Thymus (tissue), 11 donors: ENCODE data around the gene SAMD11. TPM values are rescaled to one million over a fixed set of nuclear protein-coding genes. Genes with fewer than 3 reads are reported as not detected.

Experiments
- DNase-seq, 9 donors: peaks; one replicate each; pipeline ENCODE4 v3.0.0-alpha.2; 2013; ENCODE audit warnings: low spot score in 9 of 9, low read depth in 6 of 9, missing footprints in 1 of 9
- H3K27ac ChIP-seq, 2 donors: one replicate each; pipeline ENCODE4 v1.5.1; 2013; ENCODE audit warnings: control low read depth in 1 of 2, low read depth in 1 of 2, low read length in 1 of 2, mild to moderate bottlenecking in 1 of 2, moderate library complexity in 1 of 2
- H3K27me3 ChIP-seq, 2 donors: one replicate each; pipeline ENCODE4 v1.5.1; 2013; ENCODE audit warnings: low read length in 1 of 2; ENCODE audit not compliant: control insufficient read depth in 2 of 2, insufficient read depth in 1 of 2
- H3K36me3 ChIP-seq, 2 donors: one replicate each; pipeline ENCODE4 v1.5.1; 2013; ENCODE audit warnings: low read length in 1 of 2, mild to moderate bottlenecking in 1 of 2, moderate library complexity in 1 of 2; ENCODE audit not compliant: control insufficient read depth in 2 of 2, insufficient read depth in 2 of 2
- H3K4me1 ChIP-seq, 2 donors: one replicate each; pipeline ENCODE4 v1.5.1; 2013; ENCODE audit warnings: low read length in 2 of 2; ENCODE audit not compliant: control insufficient read depth in 2 of 2, insufficient read depth in 2 of 2
- H3K4me3 ChIP-seq, 2 donors: one replicate each; pipeline ENCODE4 v1.5.1; 2013; ENCODE audit warnings: low read length in 2 of 2, control low read depth in 1 of 2, mild to moderate bottlenecking in 1 of 2
- H3K9me3 ChIP-seq, 2 donors: one replicate each; pipeline ENCODE4 v1.5.1; 2013; ENCODE audit warnings: low read length in 1 of 2, mild to moderate bottlenecking in 1 of 2; ENCODE audit not compliant: control insufficient read depth in 2 of 2, insufficient read depth in 1 of 2
- WGBS: extraction: QIAGEN DNeasy Blood & Tissue Kit; methylation state at CpG from one replicate; pipeline ENCODE4 v1.1.7; 2013; 5-methylcytosine and 5-hydroxymethylcytosine counted together
- polyA plus RNA-seq: library from polyadenylated mRNA; stranded (reverse); fragments of 200-250 nt; gene quantifications from one replicate; pipeline ENCODE4 v1.2.3, GENCODE V29; 2013
- total RNA-seq: library from RNA; stranded (reverse); fragments of 120-200 nt; gene quantifications from one replicate; pipeline ENCODE4 v1.2.4, GENCODE V29; 2013
- donor health status: healthy.

Gene SAMD11
- total and polyA plus RNA-seq, 2 donors = 0.38 to 1.7 TPM

DNA sequence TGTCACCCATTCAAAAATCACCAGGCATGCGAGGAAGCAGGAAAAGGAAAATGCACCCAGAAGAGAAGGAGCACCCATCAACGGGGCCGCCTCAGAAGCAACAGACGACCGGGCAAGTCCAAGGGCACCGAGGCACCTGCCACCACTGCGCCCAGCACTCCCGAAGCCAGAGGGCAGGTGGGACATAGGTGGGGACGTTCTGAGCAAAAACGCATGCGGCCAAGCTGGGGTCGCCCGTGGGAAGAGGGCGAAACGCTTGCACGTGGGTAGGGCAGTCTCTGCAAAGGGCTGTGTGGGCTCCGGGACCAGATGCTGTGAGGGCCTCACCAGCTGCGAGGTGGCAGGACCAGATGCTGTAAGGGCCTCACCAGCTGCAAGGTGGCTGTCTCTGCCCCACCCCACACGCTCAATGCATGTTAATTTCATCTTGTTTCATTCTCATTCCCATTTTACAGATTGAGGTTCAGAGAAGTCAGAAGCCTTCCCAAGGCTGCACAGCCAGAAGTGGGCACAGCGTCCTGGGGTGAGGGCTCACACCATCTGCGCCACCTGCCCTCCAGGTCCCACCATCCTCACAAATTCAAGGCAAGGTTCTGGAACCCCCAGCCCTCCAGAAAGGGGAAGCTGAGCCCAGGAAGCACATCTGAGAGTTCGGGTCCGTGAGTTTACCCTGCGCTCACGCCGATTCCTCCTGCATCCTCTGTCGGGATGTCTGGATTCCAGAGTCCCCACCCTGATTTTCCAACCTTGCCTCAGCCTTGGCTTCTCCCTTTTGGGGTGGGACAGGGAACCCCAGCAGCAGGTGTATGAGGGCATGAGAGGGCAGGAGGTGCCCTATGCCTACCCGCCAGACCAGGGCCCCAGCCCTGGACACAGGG lies 8.2 kb upstream of the SAMD11 start:
- H3K27me3 ChIP-seq = peaks cover 27 to 89% of the 10 kb centered on the region in 2 donors
- WGBS = 90% methylated on average over 28 of the region's 28 CpGs
- DNase-seq = no peak
- H3K9me3 ChIP-seq = peaks cover 0 to 6% of the 10 kb centered on the region in 2 donors
- no peaks in the 10 kb centered on the region for H3K36me3 ChIP-seq
- peaks cover 6 to 33% of the 10 kb centered on the region in 2 donors for H3K4me1 ChIP-seq
- H3K27ac ChIP-seq = no peak overlapping the region
- no peak overlapping the region for H3K4me3 ChIP-seq

DNA sequence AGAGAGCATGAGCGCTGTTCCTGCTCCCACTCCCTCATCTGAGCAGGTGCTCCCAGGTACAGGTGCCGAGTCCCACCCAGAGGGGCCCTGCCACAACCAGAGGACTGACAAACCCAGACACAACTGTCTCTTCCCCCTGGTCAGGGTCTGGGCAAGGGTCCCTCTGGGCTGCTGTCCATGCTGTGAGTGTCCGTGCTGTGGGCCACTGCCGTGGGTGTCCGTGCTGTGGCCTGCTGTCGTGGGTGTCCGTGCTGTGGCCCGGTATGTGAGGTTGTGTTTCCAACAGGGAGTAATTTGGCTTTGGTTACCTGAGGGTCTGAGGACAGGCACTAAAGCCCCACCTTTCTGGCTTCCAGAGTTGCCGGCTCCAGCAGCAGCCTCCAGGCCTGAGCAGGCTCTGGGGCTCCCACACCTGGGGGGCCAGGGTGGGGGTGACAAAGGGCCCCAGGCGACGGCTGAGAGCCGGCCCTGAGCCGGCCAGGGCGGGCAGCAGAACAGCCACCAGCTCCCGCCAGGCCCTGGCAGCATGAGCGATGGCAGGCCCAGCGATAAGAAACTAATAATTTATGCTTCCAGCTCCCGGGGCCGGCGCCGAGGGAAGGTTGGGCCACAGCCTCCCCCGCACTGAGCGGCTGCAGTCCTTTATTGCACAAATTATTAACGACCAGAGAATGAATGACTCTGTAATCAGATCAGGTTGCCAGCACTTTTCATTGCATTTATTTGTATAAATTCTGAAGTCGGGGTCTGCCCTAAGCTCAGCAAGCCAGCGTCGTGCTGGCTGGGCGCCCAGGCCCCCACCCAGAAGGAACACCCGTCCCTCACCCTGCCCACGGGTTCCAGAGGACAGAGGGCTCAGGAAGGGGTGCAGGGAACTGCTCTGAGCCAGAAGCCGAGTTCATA lies 7.3 kb upstream of the SAMD11 start:
- H3K27ac ChIP-seq = no peak overlapping the region
- DNase-seq = no peak
- H3K4me1 ChIP-seq = peaks cover 10 to 35% of the 10 kb centered on the region in 2 donors
- peaks cover 26 to 89% of the 10 kb centered on the region in 2 donors for H3K27me3 ChIP-seq
- H3K4me3 ChIP-seq = no peak overlapping the region
- WGBS = 80% methylated on average over 31 of the region's 31 CpGs
- H3K36me3 ChIP-seq = no peaks in the 10 kb centered on the region
- H3K9me3 ChIP-seq = peaks cover 0 to 8% of the 10 kb centered on the region in 2 donors

DNA sequence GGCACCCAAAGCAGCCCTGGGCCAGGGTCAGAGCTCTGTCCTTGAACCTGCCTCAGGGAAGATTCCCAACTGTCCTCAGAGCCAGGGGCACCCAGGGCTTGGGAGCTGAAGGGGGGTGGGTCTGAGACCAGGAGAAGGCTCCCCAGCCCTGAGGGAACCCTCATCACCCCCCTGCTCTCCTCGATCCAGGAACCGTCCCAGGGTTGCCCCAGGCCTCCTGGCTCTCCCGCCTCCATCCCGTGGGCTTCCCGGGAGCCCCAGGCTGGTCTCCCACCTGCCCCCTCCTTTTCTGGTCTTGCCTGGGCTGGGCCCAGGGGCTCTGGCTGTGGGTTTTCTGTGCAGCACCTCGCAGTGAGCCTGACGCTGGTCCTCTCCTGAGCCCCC lies 6.7 kb upstream of the SAMD11 start:
- Histone ChIP-seq H3K27ac (no peak overlapping the region), H3K4me3 (no peak overlapping the region), H3K36me3 (no peaks in the 10 kb centered on the region), H3K4me1 (peaks cover 10 to 30% of the 10 kb centered on the region in 2 donors), H3K9me3 (peaks cover 0 to 8% of the 10 kb centered on the region in 2 donors), H3K27me3 (peaks cover 32 to 90% of the 10 kb centered on the region in 2 donors)
- DNase-seq = no peak
- WGBS = 88% methylated on average over 7 of the region's 7 CpGs

DNA sequence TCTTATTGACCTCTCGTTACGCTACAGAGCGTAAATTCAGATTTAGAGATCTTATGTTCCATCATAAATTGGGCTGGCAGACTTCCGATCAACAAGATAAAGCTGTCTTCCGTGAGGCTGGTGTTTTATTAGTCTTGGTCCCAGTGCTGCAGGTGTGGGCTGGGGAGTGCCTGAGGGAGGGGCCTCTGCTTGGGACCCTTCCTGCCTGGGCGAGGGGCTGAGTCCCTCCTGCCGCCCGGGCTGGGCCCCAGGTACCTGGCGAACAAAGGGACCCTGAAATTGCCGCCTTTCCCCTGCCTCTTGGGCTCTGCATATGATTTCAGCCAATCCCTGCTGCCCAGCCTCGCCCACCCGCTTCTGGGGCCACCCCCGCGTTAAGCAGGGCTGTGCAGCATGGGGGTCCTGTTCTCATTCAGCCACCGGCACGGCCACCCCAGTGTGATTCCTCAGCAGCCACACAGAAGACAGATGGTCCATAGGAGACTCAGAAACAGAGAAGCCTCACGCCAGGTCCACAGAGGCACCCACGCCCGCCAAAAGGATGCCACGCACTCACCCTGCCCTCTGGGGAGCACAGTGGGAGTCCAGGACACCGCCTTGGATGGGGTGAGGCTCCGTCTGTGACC lies 6.1 kb upstream of the SAMD11 start:
- no peak overlapping the region for H3K4me3 ChIP-seq
- peaks cover 7 to 25% of the 10 kb centered on the region in 2 donors for H3K4me1 ChIP-seq
- no peak for DNase-seq
- H3K27me3 ChIP-seq = peaks cover 37 to 90% of the 10 kb centered on the region in 2 donors
- WGBS = 94% methylated on average over 22 of the region's 22 CpGs
- peaks cover 0 to 8% of the 10 kb centered on the region in 2 donors for H3K9me3 ChIP-seq
- H3K36me3 ChIP-seq = no peaks in the 10 kb centered on the region
- H3K27ac ChIP-seq = no peak overlapping the region

DNA sequence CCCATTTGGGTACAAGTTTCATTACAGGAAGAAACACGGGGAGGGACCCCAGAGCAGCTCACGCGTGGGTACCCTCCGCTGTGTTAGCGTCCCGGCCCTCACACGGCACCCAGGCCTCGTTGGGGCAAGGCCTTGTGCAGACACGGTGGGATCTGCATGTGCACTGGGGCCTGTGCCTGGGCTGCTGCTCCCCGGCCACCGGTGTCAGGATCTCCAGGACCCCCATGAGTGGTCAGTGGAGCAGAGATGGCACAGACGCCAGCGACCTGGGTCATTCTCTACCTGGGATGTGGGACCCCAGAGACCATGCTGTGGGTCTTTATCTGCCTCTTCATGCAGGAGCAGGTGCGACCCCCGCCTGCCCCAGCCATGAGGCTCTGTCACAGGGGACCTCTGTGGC lies 5.4 kb upstream of the SAMD11 start:
- H3K27ac ChIP-seq = no peak overlapping the region
- peaks cover 5 to 24% of the 10 kb centered on the region in 2 donors for H3K4me1 ChIP-seq
- peaks cover 42 to 90% of the 10 kb centered on the region in 2 donors for H3K27me3 ChIP-seq
- peaks cover 0 to 8% of the 10 kb centered on the region in 2 donors for H3K9me3 ChIP-seq
- no peaks in the 10 kb centered on the region for H3K36me3 ChIP-seq
- DNase-seq = no peak
- H3K4me3 ChIP-seq = no peak overlapping the region
- 95% methylated on average over 15 of the region's 15 CpGs for WGBS

DNA sequence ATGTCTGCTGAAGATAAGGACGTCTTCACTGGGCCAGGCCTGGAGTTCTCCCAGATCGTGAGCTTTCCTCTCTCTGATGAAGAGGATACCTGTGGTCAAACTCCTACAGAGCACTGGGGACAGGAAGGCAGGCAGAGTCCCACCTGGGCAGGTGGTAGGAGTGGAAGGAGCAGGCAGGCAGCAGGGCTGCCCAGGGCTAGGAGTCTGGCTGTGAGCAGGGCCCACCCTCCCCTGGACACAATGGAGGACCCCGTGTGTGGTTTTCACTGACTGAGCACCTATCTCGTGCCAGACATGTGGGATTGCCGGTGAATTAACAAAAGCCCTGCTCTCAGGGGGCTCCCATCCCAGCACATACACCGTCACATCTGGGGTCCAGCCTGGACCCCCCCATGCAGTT lies 4.9 kb upstream of the SAMD11 start:
- no peak overlapping the region for H3K4me3 ChIP-seq
- H3K27ac ChIP-seq = no peak overlapping the region
- no peaks in the 10 kb centered on the region for H3K36me3 ChIP-seq
- WGBS = 97% methylated on average over 6 of the region's 6 CpGs
- peaks cover 9 to 24% of the 10 kb centered on the region in 2 donors for H3K4me1 ChIP-seq
- H3K9me3 ChIP-seq = peaks cover 0 to 8% of the 10 kb centered on the region in 2 donors
- H3K27me3 ChIP-seq = peaks cover 45 to 88% of the 10 kb centered on the region in 2 donors
- DNase-seq = no peak

DNA sequence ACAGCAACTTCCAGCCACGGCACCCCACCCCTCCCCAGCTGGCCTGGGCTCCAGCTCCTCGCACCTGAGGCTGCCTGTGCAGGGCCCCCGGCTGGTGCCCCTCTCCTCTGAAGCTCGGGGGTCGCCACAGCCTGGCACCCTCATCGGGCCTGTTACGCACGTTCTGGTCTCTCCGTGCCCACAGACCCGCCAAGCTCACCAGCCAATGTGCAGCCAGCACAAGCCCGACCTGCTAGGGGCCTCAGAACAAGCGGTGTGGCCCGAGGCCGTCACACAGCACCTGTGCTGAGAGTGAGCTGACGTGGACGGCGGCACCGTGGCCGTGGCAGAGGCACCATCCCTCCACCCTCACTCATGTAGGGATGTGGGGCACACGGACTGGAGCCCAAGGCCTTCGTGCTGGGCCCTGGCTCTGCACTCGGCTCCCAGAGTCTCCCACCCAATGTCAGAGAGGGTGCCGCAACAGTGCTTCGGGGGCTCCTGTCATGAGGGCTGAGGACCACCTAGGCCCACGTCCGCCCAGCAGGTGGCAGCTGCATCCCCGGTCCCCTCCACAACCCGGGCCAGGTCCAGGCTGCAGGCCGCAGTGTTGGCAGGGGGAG lies 4.4 kb upstream of the SAMD11 start:
- no peak for DNase-seq
- Histone ChIP-seq H3K4me3 (no peak overlapping the region), H3K4me1 (peaks cover 11 to 24% of the 10 kb centered on the region in 2 donors), H3K27me3 (peaks cover 50 to 87% of the 10 kb centered on the region in 2 donors), H3K27ac (no peak overlapping the region), H3K9me3 (peaks cover 0 to 8% of the 10 kb centered on the region in 2 donors), H3K36me3 (no peaks in the 10 kb centered on the region)
- 91% methylated on average over 29 of the region's 29 CpGs for WGBS

DNA sequence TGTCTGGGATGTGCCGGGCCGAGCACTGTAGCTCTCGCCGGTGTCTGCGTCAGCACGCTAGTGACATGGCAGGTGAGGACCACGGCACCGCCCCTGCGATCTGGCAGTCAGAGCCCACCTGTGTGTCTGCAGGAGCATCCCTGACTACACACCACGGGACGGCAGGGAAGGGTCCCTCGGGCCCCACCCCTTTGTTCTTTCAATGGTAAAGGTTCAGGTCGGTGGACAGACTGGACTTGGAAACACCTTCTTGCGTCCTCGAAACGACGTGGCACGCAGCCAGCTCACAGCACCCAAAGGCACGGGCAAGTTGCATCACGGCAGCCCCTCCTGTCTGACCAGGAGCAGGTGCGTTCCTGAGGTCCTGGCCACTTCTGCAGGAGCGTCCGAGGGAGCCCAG lies 3.7 kb upstream of the SAMD11 start:
- Histone ChIP-seq H3K36me3 (no peaks in the 10 kb centered on the region), H3K4me1 (peaks cover 17 to 25% of the 10 kb centered on the region in 2 donors), H3K4me3 (no peak overlapping the region), H3K9me3 (peaks cover 0 to 8% of the 10 kb centered on the region in 2 donors), H3K27me3 (peaks cover 57 to 92% of the 10 kb centered on the region in 2 donors), H3K27ac (no peak overlapping the region)
- no peak for DNase-seq
- 90% methylated on average over 23 of the region's 23 CpGs for WGBS
